CD4-positive, alpha-beta memory T cell (primary cell): Measurements from ENCODE around the gene PLD3. TPM values are rescaled to one million over a fixed set of nuclear protein-coding genes. Genes with fewer than 3 reads are reported as not detected.
"Not testable (repeated sequence)": the region's sequence is repeated elsewhere in the genome, so short reads cannot be mapped to it uniquely, and the experiment has no call there.

Source experiments
- CTCF ChIA-PET: fragments of 350-600 bp; sonication (Branson Sonifier 250); formaldehyde crosslinking; loops from one replicate; lab custom pipeline; 2021; ENCODE audit warnings: inconsistent platforms; ENCODE audit not compliant: partially characterized antibody; lab: Charles Lee
- POLR2A ChIA-PET: fragments of 350-600 bp; sonication (Branson Sonifier 250); formaldehyde crosslinking; loops from one replicate; lab custom pipeline; 2021; ENCODE audit not compliant: partially characterized antibody; lab: Charles Lee
- DNase-seq, 5 donors: peaks; one replicate each; pipeline versions ENCODE4 v3.0.0 to v3.0.0-alpha.2; 2020 to 2022; ENCODE audit warnings: mixed read lengths in 1 of 5
- H3K27ac ChIP-seq: one replicate; pipeline ENCODE4 v1.7.0; 2013; ENCODE audit warnings: low read depth, low read length
- H3K27me3 ChIP-seq: 2 replicates; pipeline ENCODE4 v1.7.0; 2013; ENCODE audit warnings: mild to moderate bottlenecking, low read length, moderate library complexity; ENCODE audit not compliant: insufficient read depth
- H3K36me3 ChIP-seq: 2 replicates; pipeline ENCODE4 v1.7.0; 2013; ENCODE audit warnings: mild to moderate bottlenecking, low read length, moderate library complexity; ENCODE audit not compliant: insufficient read depth
- H3K4me1 ChIP-seq: 2 replicates; pipeline ENCODE4 v1.7.0; 2013; ENCODE audit warnings: mild to moderate bottlenecking, low read length, moderate library complexity; ENCODE audit not compliant: insufficient read depth
- H3K4me3 ChIP-seq, 2 donors: one replicate each; pipeline ENCODE4 v1.7.0; 2013; ENCODE audit warnings: low read length in 2 of 2, mild to moderate bottlenecking in 1 of 2
- H3K9me3 ChIP-seq, 2 donors: one replicate each; pipeline ENCODE4 v1.7.0; 2013; ENCODE audit warnings: low read length in 2 of 2, control low read depth in 1 of 2; ENCODE audit not compliant: control insufficient read depth in 1 of 2
- H3K27ac Mint-ChIP-seq, 7 donors: one replicate each; pipeline ENCODE4 v1.8.0; 2020 to 2021; ENCODE audit warnings: mixed read lengths in 7 of 7, mild to moderate bottlenecking in 6 of 7, inconsistent platforms in 3 of 7, moderate library complexity in 3 of 7
- H3K27me3 Mint-ChIP-seq, 2 donors: one replicate each; pipeline ENCODE4 v1.8.0; 2020 to 2021; ENCODE audit warnings: mixed read lengths in 2 of 2
- H3K36me3 Mint-ChIP-seq, 2 donors: one replicate each; pipeline ENCODE4 v1.8.0; 2020 to 2021; ENCODE audit warnings: mixed read lengths in 2 of 2, inconsistent platforms in 1 of 2, mild to moderate bottlenecking in 1 of 2
- H3K4me1 Mint-ChIP-seq, 4 donors: one replicate each; pipeline ENCODE4 v1.8.0; 2020 to 2021; ENCODE audit warnings: mixed read lengths in 4 of 4, mild to moderate bottlenecking in 1 of 4
- H3K4me3 Mint-ChIP-seq, 8 donors: one replicate each; pipeline ENCODE4 v1.8.0; 2020 to 2021; ENCODE audit warnings: mixed read lengths in 8 of 8, mild to moderate bottlenecking in 7 of 8, moderate library complexity in 6 of 8, inconsistent platforms in 3 of 8
- H3K9me3 Mint-ChIP-seq, 8 donors: one replicate each; pipeline ENCODE4 v1.8.0; 2020 to 2021; ENCODE audit warnings: mixed read lengths in 8 of 8, mild to moderate bottlenecking in 5 of 8, inconsistent platforms in 3 of 8, moderate library complexity in 1 of 8
- intact Hi-C: fragments of 100-400 bp; cut with micrococcal nuclease; formaldehyde crosslinking; loops from one replicate; pipeline ENCODE4 v1.15.1; 2023
- polyA plus RNA-seq, 2 donors: library from polyadenylated mRNA; unstranded; fragments of 300-500 nt; fragmentation: Illumina TruSeq; gene quantifications; one replicate each; pipeline ENCODE4 v1.2.3, GENCODE V29; 2021
- total RNA-seq, 2 experiments: library from RNA; stranded (reverse); gene quantifications; one replicate each; pipeline ENCODE4 v1.2.3, GENCODE V29; 2021

PLD3 gene
- total and polyA plus RNA-seq, 4 experiments from 2014 or later, result 61.0 to 117 (median 95.2) TPM

DNA sequence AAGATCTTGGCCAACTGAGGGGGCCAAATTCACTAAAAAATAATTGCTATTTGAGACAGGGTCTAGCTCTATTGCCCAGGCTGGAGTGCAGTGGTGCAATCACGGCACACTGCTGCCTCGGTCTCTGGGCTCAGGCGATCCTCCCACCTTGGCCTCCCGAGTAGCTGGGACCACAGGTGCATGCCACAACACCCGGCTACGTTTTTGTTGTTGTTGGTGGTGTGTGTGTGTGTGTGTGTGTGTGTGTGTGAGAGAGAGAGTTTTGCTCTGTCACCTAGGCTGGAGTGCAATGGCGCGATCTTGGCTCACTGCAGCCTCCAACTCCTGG, 60.1 kb downstream of the PLD3 start:
- H3K9me3 ChIP-seq, H3K9me3 Mint-ChIP-seq, H3K36me3 Mint-ChIP-seq, H3K27ac ChIP-seq, DNase-seq, H3K27me3 Mint-ChIP-seq, H3K27me3 ChIP-seq, H3K4me3 ChIP-seq, H3K27ac Mint-ChIP-seq, H3K36me3 ChIP-seq, H3K4me3 Mint-ChIP-seq, intact Hi-C loops: not testable (repeated sequence)
- peaks cover 12% of the 10 kb centered on the region for H3K4me1 ChIP-seq
- POLR2A ChIA-PET, result interaction anchor here (0.8 to 1.3 kb wide), 2 partner anchors 17 to 55 kb away, joined by 3 to 4 read pairs; partner anchors contain the start of gene SERTAD1
- CTCF ChIA-PET, result interaction anchor here (1.3 to 5.1 kb wide), 3 partner anchors 12 to 56 kb away, joined by 4 to 28 read pairs (median 6); no protein-coding TSS in a partner anchor
- H3K4me1 Mint-ChIP-seq, result peaks cover 7 to 17% (median 14%) of the 10 kb centered on the region in 4 donors

- no peak overlapping the region for H3K27ac Mint-ChIP-seq
- H3K27ac ChIP-seq, result no peak overlapping the region
- no peaks in the 10 kb centered on the region for H3K27me3 Mint-ChIP-seq
Measured at GRCh38 chr19:40410030-40410389, 61.5 kb downstream of the PLD3 start.

DNA sequence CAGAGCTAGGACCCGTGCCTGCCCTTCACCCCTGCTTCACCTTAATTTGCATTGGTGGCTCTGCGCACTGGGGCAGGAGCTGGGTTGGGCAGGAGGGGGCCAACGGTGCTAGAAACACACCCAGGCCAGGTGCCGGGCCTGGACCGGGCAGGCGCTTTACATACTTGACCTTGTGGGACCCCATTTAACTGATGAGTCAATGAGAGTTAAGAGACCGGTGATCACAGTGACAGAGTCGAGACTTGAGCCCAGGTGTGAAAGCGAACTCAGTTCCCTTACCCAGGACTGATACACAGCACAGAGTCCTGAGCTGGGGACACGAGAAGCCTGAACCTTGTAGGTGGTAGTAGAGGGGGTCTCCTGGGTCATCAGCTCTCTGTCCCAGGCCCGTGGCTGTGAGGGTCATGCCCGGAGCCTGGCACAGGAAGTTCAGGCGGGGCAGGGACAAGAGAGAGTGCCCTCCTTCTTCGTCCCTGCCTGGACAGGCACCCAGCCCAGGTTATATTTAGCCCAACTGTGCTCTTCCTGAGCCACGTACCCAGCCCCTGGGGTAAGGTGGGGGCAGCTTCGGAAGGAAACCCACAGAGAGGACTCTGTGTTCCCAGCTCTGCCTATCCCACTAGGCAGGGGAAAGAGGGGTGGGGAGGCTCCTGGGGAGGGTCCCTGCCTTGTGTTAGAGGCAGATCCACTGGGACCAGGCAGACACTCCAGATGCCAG, 62.8 kb downstream of the PLD3 start:
- intact Hi-C loops, result no loop called here
- Histone ChIP-seq H3K27ac (no peak overlapping the region), H3K4me3 (no peak overlapping the region), H3K9me3 (no peaks in the 10 kb centered on the region), H3K27me3 (no peaks in the 10 kb centered on the region), H3K4me1 (peaks cover 12% of the 10 kb centered on the region), H3K36me3 (no peaks in the 10 kb centered on the region)
- no peak overlapping the region for H3K27ac Mint-ChIP-seq
- CTCF ChIA-PET, result interaction anchor here (1.0 kb wide), 1 partner anchor 9 kb away, joined by 6 read pairs; no protein-coding TSS in a partner anchor
- POLR2A ChIA-PET, result interaction anchor here (1.3 kb wide), 1 partner anchor 14 kb away, joined by 6 read pairs; the partner anchor contains the start of gene SERTAD1
- no peak overlapping the region for H3K4me3 Mint-ChIP-seq
- peaks cover 0 to 16% (median 12%) of the 10 kb centered on the region in 4 donors for H3K4me1 Mint-ChIP-seq
- no peaks in the 10 kb centered on the region for H3K9me3 Mint-ChIP-seq
- H3K27me3 Mint-ChIP-seq, result no peaks in the 10 kb centered on the region
- H3K36me3 Mint-ChIP-seq, result no peaks in the 10 kb centered on the region
- DNase-seq, result no peak

More at GRCh38 chr19:40410030-40410389, 61.5 kb downstream of the PLD3 start:
- Mint-ChIP-seq H3K4me1 (peaks cover 2 to 11% (median 10%) of the 10 kb centered on the region in 4 donors), H3K9me3 (no peaks in the 10 kb centered on the region), H3K4me3 (no peak overlapping the region), H3K36me3 (no peaks in the 10 kb centered on the region)
- CTCF ChIA-PET, result interaction anchor here (5.1 kb wide), 1 partner anchor 10 kb away, joined by 28 read pairs; no protein-coding TSS in a partner anchor
- Histone ChIP-seq H3K4me3 (no peak overlapping the region), H3K4me1 (peaks cover 12% of the 10 kb centered on the region), H3K36me3 (no peaks in the 10 kb centered on the region), H3K9me3 (no peaks in the 10 kb centered on the region), H3K27me3 (no peaks in the 10 kb centered on the region)
- intact Hi-C loops, result no loop called here
- POLR2A ChIA-PET, result no interaction called here
- DNase-seq, result no peak

DNA sequence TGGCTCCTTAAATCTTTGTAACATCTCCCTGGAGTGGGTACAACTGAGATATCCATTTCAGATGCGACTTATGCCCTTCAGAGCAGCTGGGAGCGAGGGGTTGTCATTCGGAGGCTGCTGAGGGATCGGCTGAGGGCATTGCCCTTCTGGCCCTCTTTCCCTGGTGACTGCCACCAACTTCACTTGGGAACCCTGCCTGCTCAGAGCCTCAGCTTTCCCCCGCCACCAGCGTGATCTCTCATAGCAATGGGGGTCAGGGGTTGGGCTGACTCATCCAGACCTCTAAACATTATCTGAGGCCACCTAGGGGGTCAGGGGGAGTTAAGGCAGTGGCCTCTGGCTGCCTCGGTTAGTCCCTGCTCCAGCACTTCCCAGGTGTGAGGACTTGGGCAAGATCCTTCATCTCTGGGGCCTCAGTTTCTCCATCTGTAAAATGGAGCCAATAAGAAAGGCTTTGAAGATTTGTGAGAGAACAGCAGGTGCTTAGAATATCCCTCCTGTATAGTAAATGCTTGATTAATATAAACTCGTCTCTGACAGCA, 63.5 kb downstream of the PLD3 start:
- DNase-seq, result no peak
- H3K27me3 ChIP-seq, result no peaks in the 10 kb centered on the region
- no peak overlapping the region for H3K4me3 Mint-ChIP-seq
- H3K36me3 Mint-ChIP-seq, result no peaks in the 10 kb centered on the region
- H3K36me3 ChIP-seq, result no peaks in the 10 kb centered on the region
- no peaks in the 10 kb centered on the region for H3K9me3 Mint-ChIP-seq
- ChIA-PET POLR2A (interaction anchor here (0.7 to 2.1 kb wide), 7 partner anchors 9 to 54 kb away, joined by 3 to 6 read pairs (median 4); partner anchors contain the start of genes BLVRB, SERTAD1 and SERTAD3), CTCF (interaction anchor here (0.9 kb wide), 1 partner anchor 9 kb away, joined by 3 read pairs; no protein-coding TSS in a partner anchor)
- H3K27me3 Mint-ChIP-seq, result no peaks in the 10 kb centered on the region
- no peaks in the 10 kb centered on the region for H3K9me3 ChIP-seq
- H3K27ac Mint-ChIP-seq, result no peak overlapping the region
- no peak overlapping the region for H3K27ac ChIP-seq
- peaks cover 2 to 19% (median 14%) of the 10 kb centered on the region in 4 donors for H3K4me1 Mint-ChIP-seq
- H3K4me1 ChIP-seq, result peaks cover 14% of the 10 kb centered on the region
- intact Hi-C loops, result no loop called here
- H3K4me3 ChIP-seq, result no peak overlapping the region

- no peak overlapping the region for H3K27ac Mint-ChIP-seq
- POLR2A ChIA-PET, result interaction anchor here (0.7 to 2.1 kb wide), 7 partner anchors 8 to 53 kb away, joined by 3 to 6 read pairs (median 4); partner anchors contain the start of genes BLVRB, SERTAD1 and SERTAD3
Measured at GRCh38 chr19:40412866-40413265, 64.4 kb downstream of the PLD3 start.

GRCh38 chr19:40413291-40413845, 64.9 kb downstream of the PLD3 start, which contains the start of gene PRX:
PRX (minus strand) TSS chr19:40413378; CDS start chr19:40407932, 5,446 bp downstream.
- no peaks in the 10 kb centered on the region for H3K27me3 Mint-ChIP-seq
- Histone ChIP-seq H3K4me3 (no peak within 1 kb of the TSS), H3K27me3 (no peaks in the 10 kb centered on the region), H3K4me1 (peaks cover 9% of the 10 kb centered on the region), H3K36me3 (no peaks in the 10 kb centered on the region), H3K9me3 (no peaks in the 10 kb centered on the region), H3K27ac (no peak within 1 kb of the TSS)
- ChIA-PET POLR2A (interaction anchor here (1.0 to 2.1 kb wide), 2 partner anchors 10 to 13 kb away, joined by 4 to 6 read pairs; partner anchors contain the start of gene SERTAD1), CTCF (no interaction called here)
- no peak within 1 kb of the TSS for H3K27ac Mint-ChIP-seq
- H3K4me3 Mint-ChIP-seq, result no peak within 1 kb of the TSS
- H3K36me3 Mint-ChIP-seq, result no peaks in the 10 kb centered on the region
- H3K9me3 Mint-ChIP-seq, result no peaks in the 10 kb centered on the region
- DNase-seq, result no peak
- intact Hi-C loops, result no loop called here
- peaks cover 4 to 19% (median 13%) of the 10 kb centered on the region in 4 donors for H3K4me1 Mint-ChIP-seq

More at GRCh38 chr19:40412866-40413265, 64.4 kb downstream of the PLD3 start:
- Mint-ChIP-seq H3K4me1 (peaks cover 4 to 23% (median 15%) of the 10 kb centered on the region in 4 donors), H3K36me3 (no peaks in the 10 kb centered on the region), H3K27me3 (no peaks in the 10 kb centered on the region), H3K4me3 (no peak overlapping the region), H3K9me3 (no peaks in the 10 kb centered on the region)
- no peaks in the 10 kb centered on the region for H3K27me3 ChIP-seq
- H3K9me3 ChIP-seq, result no peaks in the 10 kb centered on the region
- H3K27ac ChIP-seq, result no peak overlapping the region
- CTCF ChIA-PET, result interaction anchor here (0.9 kb wide), 1 partner anchor 8 kb away, joined by 3 read pairs; no protein-coding TSS in a partner anchor
- no peaks in the 10 kb centered on the region for H3K36me3 ChIP-seq
- intact Hi-C loops, result no loop called here
- H3K4me1 ChIP-seq, result peaks cover 14% of the 10 kb centered on the region
- DNase-seq, result no peak
- H3K4me3 ChIP-seq, result no peak overlapping the region
